Fibroblast of lung (primary cell): ENCODE data around the gene FLYWCH2. TPM values are rescaled to one million over a fixed set of nuclear protein-coding genes. Genes with fewer than 3 reads are reported as not detected.

ENCODE experiments used
- DNase-seq, 2 donors: peaks; one replicate each; pipeline versions ENCODE4 v3.0.0 to v3.0.0-alpha.2; 2010; ENCODE audit warnings: low read depth in 2 of 2
- H2AFZ ChIP-seq: 2 replicates; pipeline ENCODE4 v1.5.1; 2012; ENCODE audit warnings: low read length, control low read depth, inconsistent platforms
- H3K27ac ChIP-seq: 2 replicates; pipeline ENCODE4 v1.5.1; 2011; ENCODE audit warnings: low read length, control low read depth; ENCODE audit not compliant: insufficient read depth
- H3K27me3 ChIP-seq: 2 replicates; pipeline ENCODE4 v1.5.1; 2011; ENCODE audit warnings: mild to moderate bottlenecking, low read length; ENCODE audit not compliant: control insufficient read depth, insufficient read depth
- H3K36me3 ChIP-seq: 2 replicates; pipeline ENCODE4 v1.5.1; 2011; ENCODE audit warnings: low read length; ENCODE audit not compliant: control insufficient read depth, insufficient read depth
- H3K4me1 ChIP-seq: 2 replicates; pipeline ENCODE4 v1.5.1; 2011; ENCODE audit warnings: low read length; ENCODE audit not compliant: control insufficient read depth, insufficient read depth; ENCODE audit errors: extremely low read depth
- H3K4me2 ChIP-seq: 2 replicates; pipeline ENCODE4 v1.5.1; 2011; ENCODE audit warnings: low read length, control low read depth; ENCODE audit not compliant: insufficient read depth; ENCODE audit errors: extremely low read depth
- H3K4me3 ChIP-seq, 4 experiments: fragments of 200-600 bp in 1 of 4; sonication (generic) in 1 of 4; replicated peaks in 1 of 4; 2 replicates each; pipeline ENCODE4 v1.5.1; 2011 to 2016; ENCODE audit warnings: low read length in 4 of 4, low read depth in 3 of 4, mild to moderate bottlenecking in 3 of 4, control low read depth in 2 of 4, inconsistent platforms in 1 of 4, mixed read lengths in 1 of 4; ENCODE audit not compliant: insufficient read depth in 1 of 4; ENCODE audit errors: control extremely low read depth in 1 of 4
- H3K79me2 ChIP-seq: 2 replicates; pipeline ENCODE4 v1.5.1; 2012; ENCODE audit warnings: mild to moderate bottlenecking, low read length, inconsistent platforms; ENCODE audit not compliant: control insufficient read depth, insufficient read depth
- H3K9ac ChIP-seq: 2 replicates; pipeline ENCODE4 v1.5.1; 2011; ENCODE audit warnings: mild to moderate bottlenecking, low read length, control low read depth; ENCODE audit not compliant: insufficient read depth
- H3K9me3 ChIP-seq: 2 replicates; pipeline ENCODE4 v1.5.1; 2012; ENCODE audit warnings: low read depth, low read length; ENCODE audit not compliant: control insufficient read depth, insufficient read depth
- H4K20me1 ChIP-seq: 2 replicates; pipeline ENCODE4 v1.5.1; 2011; ENCODE audit warnings: low read length; ENCODE audit not compliant: control insufficient read depth, insufficient read depth; ENCODE audit errors: extremely low read depth
- EZH2 ChIP-seq: IDR thresholded peaks from 2 replicates; pipeline ENCODE4 v1.5.1; 2012; ENCODE audit warnings: low read length, control low read depth, mild to moderate bottlenecking; ENCODE audit errors: missing control alignments
- polyA plus RNA-seq, 2 donors: library from polyadenylated mRNA; depleted of rRNA in 1 of 2; stranded (reverse) in 1 of 2; unstranded in 1 of 2; fragments of >200 nt; gene quantifications; 2 replicates each; pipeline ENCODE4 v1.2.1, GENCODE V29; 2011 to 2012; ENCODE audit warnings: missing spikeins in 1 of 2
- total RNA-seq: library from RNA; depleted of rRNA; stranded (reverse); fragments of >200 nt; gene quantifications from 2 replicates; pipeline ENCODE4 v1.2.1, GENCODE V29; 2014
- TF ChIP-seq, protein P1 (sequence below), 2 donors: IDR thresholded peaks in 1 of 2; conservative IDR thresholded peaks in 1 of 2; 1 replicate in 1 of 2; 2 replicates in 1 of 2; pipeline ENCODE4 v1.5.1; 2011 to 2012; ENCODE audit warnings: low read length in 2 of 2, control low read depth in 1 of 2, inconsistent platforms in 1 of 2, low read depth in 1 of 2, mild to moderate bottlenecking in 1 of 2

Gene FLYWCH2
- total and polyA plus RNA-seq, 2 donors (not counting 1 experiment from before 2014, with no cell fraction given) = 21.2 to 55.2 TPM

DNA sequence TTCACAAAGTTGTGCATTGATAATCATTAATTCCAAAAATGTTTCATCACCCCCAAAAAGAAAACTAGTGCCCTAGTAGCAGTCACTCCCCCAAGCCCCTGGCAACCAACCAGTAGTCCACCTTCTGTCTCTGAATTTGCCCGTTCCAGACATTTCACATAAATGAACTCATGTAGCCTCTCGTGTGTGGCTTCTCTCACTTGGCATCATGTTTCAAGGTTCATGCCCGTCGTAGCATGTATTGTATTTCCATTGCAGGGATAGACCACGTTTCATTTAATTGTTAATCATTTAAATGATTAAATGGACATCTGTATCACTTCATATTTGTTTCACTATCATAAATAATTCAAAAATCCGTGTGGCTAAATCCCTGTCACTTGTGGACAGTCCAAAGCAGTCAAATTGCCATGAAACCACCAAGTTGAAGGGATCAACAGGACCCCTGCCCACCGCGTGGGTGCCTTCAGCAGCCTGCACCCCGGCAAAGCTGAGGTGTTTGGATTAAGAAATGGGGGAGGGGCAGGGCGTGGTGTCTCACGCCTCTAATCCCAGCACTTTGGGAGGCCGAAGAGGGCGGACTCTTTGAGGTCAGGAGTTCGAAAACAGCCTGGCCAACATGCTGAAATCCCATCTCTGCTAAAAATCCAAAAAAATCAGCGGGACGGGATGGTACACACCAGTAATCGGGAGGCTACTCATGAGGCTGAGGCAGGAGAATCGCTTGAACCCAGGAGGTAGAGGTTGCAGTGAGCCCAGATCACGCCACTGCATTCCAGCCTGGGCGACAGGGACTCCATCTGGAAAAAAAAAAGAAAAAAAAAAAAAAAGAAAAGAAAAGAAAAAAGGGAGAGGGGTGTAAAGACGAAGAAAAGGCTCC lies 8.7 kb upstream of the FLYWCH2 start:
- Histone ChIP-seq H2AFZ (no peak overlapping the region), H3K4me2 (peak overlapping the region; percentile 8), H3K27me3 (no peaks in the 10 kb centered on the region), H4K20me1 (no peaks in the 10 kb centered on the region), H3K4me1 (no peaks in the 10 kb centered on the region), H3K9ac (no peak overlapping the region), H3K79me2 (no peaks in the 10 kb centered on the region), H3K4me3 (no peak overlapping the region), H3K36me3 (no peaks in the 10 kb centered on the region), H3K27ac (no peak overlapping the region), H3K9me3 (no peaks in the 10 kb centered on the region)
- no peak for DNase-seq
- no peak for TF ChIP-seq EZH2
- TF ChIP-seq, protein P1, sequence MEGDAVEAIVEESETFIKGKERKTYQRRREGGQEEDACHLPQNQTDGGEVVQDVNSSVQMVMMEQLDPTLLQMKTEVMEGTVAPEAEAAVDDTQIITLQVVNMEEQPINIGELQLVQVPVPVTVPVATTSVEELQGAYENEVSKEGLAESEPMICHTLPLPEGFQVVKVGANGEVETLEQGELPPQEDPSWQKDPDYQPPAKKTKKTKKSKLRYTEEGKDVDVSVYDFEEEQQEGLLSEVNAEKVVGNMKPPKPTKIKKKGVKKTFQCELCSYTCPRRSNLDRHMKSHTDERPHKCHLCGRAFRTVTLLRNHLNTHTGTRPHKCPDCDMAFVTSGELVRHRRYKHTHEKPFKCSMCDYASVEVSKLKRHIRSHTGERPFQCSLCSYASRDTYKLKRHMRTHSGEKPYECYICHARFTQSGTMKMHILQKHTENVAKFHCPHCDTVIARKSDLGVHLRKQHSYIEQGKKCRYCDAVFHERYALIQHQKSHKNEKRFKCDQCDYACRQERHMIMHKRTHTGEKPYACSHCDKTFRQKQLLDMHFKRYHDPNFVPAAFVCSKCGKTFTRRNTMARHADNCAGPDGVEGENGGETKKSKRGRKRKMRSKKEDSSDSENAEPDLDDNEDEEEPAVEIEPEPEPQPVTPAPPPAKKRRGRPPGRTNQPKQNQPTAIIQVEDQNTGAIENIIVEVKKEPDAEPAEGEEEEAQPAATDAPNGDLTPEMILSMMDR (conservative IDR thresholded peaks at IDR 0.05 in 1 of 2, IDR thresholded peaks at IDR 0.05 in 1 of 2; ENCODE audit: low read depth in 1 of 2, low read length in 2 of 2) = no peak

DNA sequence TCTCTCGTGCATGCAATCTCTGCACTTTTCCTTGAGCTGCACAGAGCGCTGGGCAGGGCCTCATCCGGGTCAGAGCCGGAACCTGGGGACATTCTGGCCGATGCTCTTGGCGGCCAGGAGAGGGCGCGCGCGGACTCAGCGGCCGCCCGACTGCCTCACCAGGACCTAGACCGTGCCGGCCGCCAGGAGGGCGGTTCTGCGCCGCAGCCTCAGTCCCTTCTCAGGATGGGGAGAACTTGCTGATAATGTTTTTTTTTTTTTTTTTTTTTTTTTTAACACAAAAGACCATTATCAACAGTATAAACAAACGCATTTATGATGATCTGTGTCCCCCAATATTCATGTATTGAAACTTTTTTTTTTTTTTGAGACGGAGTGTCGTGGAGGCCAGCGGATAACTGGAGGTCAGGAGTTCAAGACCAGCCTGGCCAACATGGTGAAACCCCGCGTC lies 8.1 kb upstream of the FLYWCH2 start:
- H3K27ac ChIP-seq = no peak overlapping the region

DNA sequence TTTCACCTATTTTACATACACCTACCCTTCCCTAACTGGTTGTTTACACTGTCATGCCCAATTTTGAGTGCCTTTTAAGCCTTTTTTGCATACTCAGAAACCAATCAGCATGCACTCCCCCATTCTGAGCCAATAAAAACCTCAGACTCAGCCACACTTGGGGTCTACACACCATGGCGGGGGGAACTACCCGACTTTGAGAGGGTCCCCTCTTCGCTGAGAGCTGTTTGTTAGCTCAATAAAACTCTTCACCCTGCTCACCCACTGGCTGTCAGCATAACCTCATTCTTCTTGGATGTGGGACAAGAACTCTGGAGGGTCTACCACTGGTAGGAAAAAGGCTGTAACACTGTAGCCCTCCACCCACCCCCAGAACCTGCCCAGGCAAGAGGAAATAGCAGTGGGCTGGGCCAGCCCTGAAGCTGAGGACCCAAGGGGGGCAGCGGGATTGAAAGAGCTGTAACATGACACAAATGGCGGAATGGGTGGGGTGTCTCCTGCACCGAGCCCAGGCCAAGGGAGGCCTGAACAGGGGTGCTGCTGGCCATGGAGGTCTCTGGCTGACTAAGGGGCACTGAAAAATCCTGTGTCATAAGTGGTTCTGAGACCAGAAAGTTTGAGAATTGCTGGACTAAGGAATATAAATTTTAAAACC lies 3.0 kb upstream of the FLYWCH2 start:
- Histone ChIP-seq H3K4me2 (no peak overlapping the region), H3K4me1 (no peaks in the 10 kb centered on the region), H4K20me1 (no peaks in the 10 kb centered on the region), H3K27ac (no peak overlapping the region), H3K36me3 (no peaks in the 10 kb centered on the region), H3K9ac (no peak overlapping the region), H3K4me3 (no peak overlapping the region), H2AFZ (no peak overlapping the region), H3K9me3 (no peaks in the 10 kb centered on the region), H3K79me2 (peaks cover 6% of the 10 kb centered on the region), H3K27me3 (no peaks in the 10 kb centered on the region)
- TF ChIP-seq EZH2 = no peak
- TF ChIP-seq, protein P1 (conservative IDR thresholded peaks at IDR 0.05 in 1 of 2, IDR thresholded peaks at IDR 0.05 in 1 of 2; ENCODE audit: low read depth in 1 of 2, low read length in 2 of 2) = no peak
- no peak for DNase-seq

More for the DNA sequence above, 8.1 kb upstream of the FLYWCH2 start:
- no peak overlapping the region for H3K4me3 ChIP-seq
- peak overlapping the region; percentile 8 for H3K4me2 ChIP-seq
- no peaks in the 10 kb centered on the region for H3K27me3 ChIP-seq
- no peak overlapping the region for H3K9ac ChIP-seq
- H2AFZ ChIP-seq = no peak overlapping the region
- H3K9me3 ChIP-seq = no peaks in the 10 kb centered on the region
- peak; percentile 59 to 68 for DNase-seq
- H3K36me3 ChIP-seq = no peaks in the 10 kb centered on the region
- no peaks in the 10 kb centered on the region for H4K20me1 ChIP-seq
- H3K4me1 ChIP-seq = no peaks in the 10 kb centered on the region
- TF ChIP-seq EZH2 = no peak
- TF ChIP-seq, protein P1 (conservative IDR thresholded peaks at IDR 0.05 in 1 of 2, IDR thresholded peaks at IDR 0.05 in 1 of 2; ENCODE audit: low read depth in 1 of 2, low read length in 2 of 2) = peak; percentile 78 to 91
- no peaks in the 10 kb centered on the region for H3K79me2 ChIP-seq
